Endodermal cell (in vitro differentiated cells): ENCODE measurements around the gene ADD1. TPM values are rescaled to one million over a fixed set of nuclear protein-coding genes. Genes with fewer than 3 reads are reported as not detected.

Experiments
- DNase-seq: peaks from one replicate; pipeline ENCODE4 v3.0.0-alpha.2; 2017
- H3K27ac ChIP-seq: 2 replicates; pipeline ENCODE4 v1.5.1; 2013; ENCODE audit warnings: mild to moderate bottlenecking, low read depth, low read length, moderate library complexity
- H3K27me3 ChIP-seq: 2 replicates; pipeline ENCODE4 v1.6.1; 2013; ENCODE audit warnings: mild to moderate bottlenecking, low read length, moderate library complexity; ENCODE audit not compliant: insufficient read depth, control insufficient read depth, poor library complexity, severe bottlenecking
- H3K36me3 ChIP-seq: 2 replicates; pipeline ENCODE4 v1.7.0; 2013; ENCODE audit warnings: mild to moderate bottlenecking, low read length, moderate library complexity; ENCODE audit not compliant: control insufficient read depth, insufficient read depth
- H3K4me1 ChIP-seq: one replicate; pipeline ENCODE4 v1.7.0; 2013; ENCODE audit warnings: low read length; ENCODE audit not compliant: control insufficient read depth, insufficient read depth
- H3K4me3 ChIP-seq: 2 replicates; pipeline ENCODE4 v1.5.1; 2013; ENCODE audit warnings: mild to moderate bottlenecking, low read length, moderate library complexity
- H3K9ac ChIP-seq: 2 replicates; pipeline ENCODE4 v1.6.1; 2013; ENCODE audit warnings: mild to moderate bottlenecking, low read length, moderate library complexity; ENCODE audit not compliant: poor library complexity, severe bottlenecking; ENCODE audit errors: extremely low read depth
- H3K9me3 ChIP-seq: 2 replicates; pipeline ENCODE4 v1.6.1; 2013; ENCODE audit warnings: mild to moderate bottlenecking, low read length, moderate library complexity; ENCODE audit not compliant: control insufficient read depth
- H3K27ac Mint-ChIP-seq: 2 replicates; pipeline ENCODE4 v1.8.0; 2020; ENCODE audit warnings: mixed read lengths
- H3K27me3 Mint-ChIP-seq: 2 replicates; pipeline ENCODE4 v1.8.0; 2021; ENCODE audit warnings: mild to moderate bottlenecking, mixed read lengths; ENCODE audit not compliant: insufficient read depth
- H3K36me3 Mint-ChIP-seq: 2 replicates; pipeline ENCODE4 v1.8.0; 2020; ENCODE audit warnings: low read depth, mixed read lengths
- H3K4me1 Mint-ChIP-seq: 2 replicates; pipeline ENCODE4 v1.8.0; 2020; ENCODE audit warnings: mixed read lengths
- H3K4me3 Mint-ChIP-seq: 2 replicates; pipeline ENCODE4 v1.8.0; 2020; ENCODE audit warnings: mild to moderate bottlenecking, moderate library complexity, mixed read lengths
- H3K9me3 Mint-ChIP-seq: 2 replicates; pipeline ENCODE4 v1.8.0; 2020; ENCODE audit warnings: mild to moderate bottlenecking, mixed read lengths
- CTCF ChIP-seq: fragments of 200-600 bp; sonication (generic); conservative IDR thresholded peaks from 2 replicates; pipeline ENCODE4 v1.5.0; 2021; ENCODE audit warnings: antibody characterized with exemption, mild to moderate bottlenecking
- WGBS, 2 experiments: methylation state at CpG; one replicate each; pipeline versions ENCODE4 v1.1.5 to v1.1.7; 2013; ENCODE audit warnings: missing lambda C conversion rate in 2 of 2, mixed read lengths in 1 of 2; ENCODE audit not compliant: insufficient coverage in 1 of 2, insufficient read length in 1 of 2; 5-methylcytosine and 5-hydroxymethylcytosine counted together
- total RNA-seq, 2 donors: library from RNA; stranded (reverse); fragmentation: NEBNext Ultra II Directional in 1 of 2; extraction: Animal tissue kit (Norgen Biotek cat#: 25700) in 1 of 2; gene quantifications; 2 replicates in 1 of 2; 3 replicates in 1 of 2; pipeline ENCODE4 v1.2.1, GENCODE V29; 2021

The ADD1 gene
- total RNA-seq, 2 donors from 2014 or later = 231 to 257 TPM

- Mint-ChIP-seq H3K4me1 (peaks cover 22% of the 10 kb centered on the region), H3K4me3 (no peak overlapping the region), H3K36me3 (peaks cover 76% of the 10 kb centered on the region), H3K27ac (no peak overlapping the region), H3K27me3 (no peaks in the 10 kb centered on the region), H3K9me3 (no peaks in the 10 kb centered on the region)
- peaks cover 7% of the 10 kb centered on the region for H3K4me1 ChIP-seq
- 95 to 100% methylated on average over 1 to 5 of the region's 5 CpGs for WGBS, 2 experiments
- no peak overlapping the region for H3K9ac ChIP-seq
- no peak for DNase-seq
- no peak overlapping the region for H3K4me3 ChIP-seq
- no peak overlapping the region for H3K27ac ChIP-seq
- H3K27me3 ChIP-seq = no peaks in the 10 kb centered on the region
- H3K9me3 ChIP-seq = no peaks in the 10 kb centered on the region
- TF ChIP-seq CTCF = no peak
- H3K36me3 ChIP-seq = peaks cover 85% of the 10 kb centered on the region
These were observed 81.9 kb downstream of the ADD1 start for GRCh38 chr4:2925496-2925895.

- Histone ChIP-seq H3K9me3 (no peaks in the 10 kb centered on the region), H3K9ac (no peak overlapping the region), H3K36me3 (peaks cover 85% of the 10 kb centered on the region), H3K27ac (no peak overlapping the region), H3K4me3 (no peak overlapping the region), H3K27me3 (no peaks in the 10 kb centered on the region), H3K4me1 (peaks cover 7% of the 10 kb centered on the region)
- Mint-ChIP-seq H3K27ac (peak overlapping the region; percentile 44), H3K4me1 (peaks cover 22% of the 10 kb centered on the region), H3K4me3 (no peak overlapping the region), H3K9me3 (no peaks in the 10 kb centered on the region), H3K27me3 (no peaks in the 10 kb centered on the region), H3K36me3 (peaks cover 70% of the 10 kb centered on the region)
- DNase-seq = peak; percentile 39
- TF ChIP-seq CTCF = no peak
- WGBS, 2 experiments = 89 to 94% methylated on average over 29 to 41 of the region's 41 CpGs
These were observed 82.6 kb downstream of the ADD1 start for GRCh38 chr4:2925931-2926860.

- no peaks in the 10 kb centered on the region for H3K9me3 ChIP-seq
- peaks cover 84% of the 10 kb centered on the region for H3K36me3 ChIP-seq
- H3K4me3 Mint-ChIP-seq = no peak overlapping the region
- no peak for TF ChIP-seq CTCF
- H3K36me3 Mint-ChIP-seq = peaks cover 63% of the 10 kb centered on the region
- peak overlapping the region; percentile 66 for H3K27ac Mint-ChIP-seq
- no peaks in the 10 kb centered on the region for H3K27me3 ChIP-seq
- H3K4me1 ChIP-seq = peaks cover 7% of the 10 kb centered on the region
- no peaks in the 10 kb centered on the region for H3K27me3 Mint-ChIP-seq
- H3K4me1 Mint-ChIP-seq = peaks cover 13% of the 10 kb centered on the region
- WGBS, 2 experiments = 94 to 96% methylated on average over 16 to 18 of the region's 18 CpGs
- DNase-seq = no peak
- H3K9me3 Mint-ChIP-seq = no peaks in the 10 kb centered on the region
- H3K9ac ChIP-seq = no peak overlapping the region
- H3K4me3 ChIP-seq = no peak overlapping the region
- H3K27ac ChIP-seq = no peak overlapping the region
These were observed 83.5 kb downstream of the ADD1 start for GRCh38 chr4:2927016-2927695.
